ENCODE measurements around the gene IGSF21. TPM values are rescaled to one million over a fixed set of nuclear protein-coding genes. Genes with fewer than 3 reads are reported as not detected.

The IGSF21 gene
- total RNA-seq, 4 donors from 2014 or later, result not detected

- no peaks in the 10 kb centered on the region for H3K4me1 ChIP-seq
Observed at GRCh38 chr1:18134324-18135046, 26.9 kb downstream of the IGSF21 start.

DNA sequence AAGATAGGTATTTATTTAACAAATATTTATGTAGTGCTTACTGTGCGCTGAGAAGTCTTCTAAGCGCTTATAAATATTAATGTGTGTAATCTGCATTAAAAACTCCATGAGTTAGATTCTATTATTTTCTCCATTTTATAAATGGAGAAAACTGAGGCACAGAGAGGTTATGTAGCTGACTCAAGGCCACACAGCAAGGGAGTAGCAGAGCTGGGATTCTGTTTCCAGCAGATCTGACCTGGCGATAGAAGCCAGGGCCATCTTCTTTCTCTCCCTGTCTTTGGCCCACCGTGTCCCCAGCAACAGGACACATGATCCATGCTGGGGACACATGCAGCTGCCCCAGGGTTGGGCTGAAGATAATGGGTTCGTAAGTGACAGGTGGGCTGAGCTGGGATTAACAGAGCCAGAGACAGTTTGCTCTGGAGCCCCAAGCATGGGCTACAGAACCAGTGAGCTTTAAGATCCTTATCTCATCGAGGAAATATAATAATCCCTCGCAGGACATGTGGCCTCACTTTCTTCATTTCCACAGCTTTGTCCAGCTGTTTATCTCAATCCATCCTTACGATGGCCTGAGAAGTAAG lies 30.3 kb downstream of the IGSF21 start:
- no peak for DNase-seq
- Histone ChIP-seq H3K4me3 (no peak overlapping the region), H3K27me3 (no peaks in the 10 kb centered on the region), H3K9me3 (no peaks in the 10 kb centered on the region), H3K4me1 (no peaks in the 10 kb centered on the region), H3K36me3 (no peaks in the 10 kb centered on the region), H3K27ac (no peak overlapping the region)
- TF ChIP-seq, protein P1, sequence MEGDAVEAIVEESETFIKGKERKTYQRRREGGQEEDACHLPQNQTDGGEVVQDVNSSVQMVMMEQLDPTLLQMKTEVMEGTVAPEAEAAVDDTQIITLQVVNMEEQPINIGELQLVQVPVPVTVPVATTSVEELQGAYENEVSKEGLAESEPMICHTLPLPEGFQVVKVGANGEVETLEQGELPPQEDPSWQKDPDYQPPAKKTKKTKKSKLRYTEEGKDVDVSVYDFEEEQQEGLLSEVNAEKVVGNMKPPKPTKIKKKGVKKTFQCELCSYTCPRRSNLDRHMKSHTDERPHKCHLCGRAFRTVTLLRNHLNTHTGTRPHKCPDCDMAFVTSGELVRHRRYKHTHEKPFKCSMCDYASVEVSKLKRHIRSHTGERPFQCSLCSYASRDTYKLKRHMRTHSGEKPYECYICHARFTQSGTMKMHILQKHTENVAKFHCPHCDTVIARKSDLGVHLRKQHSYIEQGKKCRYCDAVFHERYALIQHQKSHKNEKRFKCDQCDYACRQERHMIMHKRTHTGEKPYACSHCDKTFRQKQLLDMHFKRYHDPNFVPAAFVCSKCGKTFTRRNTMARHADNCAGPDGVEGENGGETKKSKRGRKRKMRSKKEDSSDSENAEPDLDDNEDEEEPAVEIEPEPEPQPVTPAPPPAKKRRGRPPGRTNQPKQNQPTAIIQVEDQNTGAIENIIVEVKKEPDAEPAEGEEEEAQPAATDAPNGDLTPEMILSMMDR (IDR thresholded peaks at IDR 0.05), result no peak
- no peak for TF ChIP-seq POLR2A (IDR thresholded peaks at IDR 0.05)

More at GRCh38 chr1:18134324-18135046, 26.9 kb downstream of the IGSF21 start:
- TF ChIP-seq, protein P1 (IDR thresholded peaks at IDR 0.05), result no peak
- TF ChIP-seq POLR2A (IDR thresholded peaks at IDR 0.05), result no peak
- Histone ChIP-seq H3K4me3 (no peak overlapping the region), H3K36me3 (no peaks in the 10 kb centered on the region), H3K9me3 (no peaks in the 10 kb centered on the region), H3K27ac (no peak overlapping the region), H3K27me3 (no peaks in the 10 kb centered on the region)
- DNase-seq, result no peak

DNA sequence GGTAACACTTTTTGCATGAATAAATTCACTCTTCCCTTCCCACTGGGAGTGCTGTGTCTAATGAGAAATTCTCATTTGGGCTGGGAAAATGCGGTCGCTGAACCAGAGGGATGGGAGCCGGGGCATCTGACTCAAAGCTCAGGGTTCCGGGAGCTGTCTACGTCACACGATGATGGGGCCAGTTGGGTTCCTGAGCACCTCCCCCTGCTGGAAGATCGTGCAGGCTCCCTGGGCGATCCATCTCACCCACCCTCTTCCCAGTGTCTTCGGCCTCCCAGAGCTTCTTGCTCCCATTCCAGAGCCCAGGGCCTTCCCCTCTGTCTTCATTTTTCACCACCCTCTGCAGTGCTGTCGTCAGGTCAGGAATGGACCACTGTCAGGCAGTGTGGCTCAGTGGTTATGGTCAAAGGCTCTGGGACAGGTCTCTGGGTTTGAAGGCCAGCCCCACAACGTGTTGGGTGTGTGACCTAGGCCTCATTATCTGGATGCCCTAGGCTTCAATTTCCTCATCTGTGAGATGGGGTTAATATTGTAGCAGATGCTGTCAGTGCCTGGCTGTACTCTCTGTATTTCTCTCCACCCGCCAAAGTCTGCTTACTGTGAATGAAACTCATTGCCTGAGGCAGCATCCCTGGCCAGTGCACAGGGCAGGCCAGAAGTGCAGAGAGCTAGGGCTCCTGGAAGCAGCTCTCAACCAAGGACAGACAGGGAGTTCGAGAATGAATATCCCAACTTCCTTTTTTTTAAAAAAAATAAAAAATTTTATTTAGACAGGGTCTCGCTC lies 31.8 kb downstream of the IGSF21 start:
- no peaks in the 10 kb centered on the region for H3K27me3 ChIP-seq
- H3K9me3 ChIP-seq, result no peaks in the 10 kb centered on the region
- no peak for TF ChIP-seq POLR2A (IDR thresholded peaks at IDR 0.05)
- TF ChIP-seq, protein P1 (IDR thresholded peaks at IDR 0.05), result no peak
- DNase-seq, result no peak
- no peaks in the 10 kb centered on the region for H3K4me1 ChIP-seq
- H3K36me3 ChIP-seq, result no peaks in the 10 kb centered on the region
- no peak overlapping the region for H3K4me3 ChIP-seq
- no peak overlapping the region for H3K27ac ChIP-seq

DNA sequence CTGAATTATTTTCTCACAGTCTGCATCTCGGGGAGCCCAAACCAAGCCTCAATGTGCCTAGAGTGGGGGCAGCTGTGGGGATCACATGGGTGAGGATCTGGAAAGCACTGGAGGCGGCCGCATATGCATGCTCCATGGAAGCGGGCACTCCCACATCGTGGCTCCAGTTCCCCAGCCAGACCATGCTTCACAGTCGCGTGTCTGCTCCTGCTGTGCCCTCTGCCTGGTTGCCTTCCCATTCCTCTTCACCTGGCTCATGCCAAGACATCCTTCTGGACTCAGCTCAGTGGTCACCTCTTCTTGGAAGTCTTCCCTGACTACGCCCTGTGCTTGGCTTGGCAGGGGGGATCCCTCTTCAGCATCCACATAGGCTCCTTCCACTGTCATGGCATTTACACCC lies 32.8 kb downstream of the IGSF21 start:
- Histone ChIP-seq H3K27me3 (no peaks in the 10 kb centered on the region), H3K4me1 (no peaks in the 10 kb centered on the region), H3K9me3 (no peaks in the 10 kb centered on the region), H3K36me3 (no peaks in the 10 kb centered on the region), H3K4me3 (no peak overlapping the region), H3K27ac (no peak overlapping the region)
- DNase-seq, result no peak
- no peak for TF ChIP-seq POLR2A (IDR thresholded peaks at IDR 0.05)
- TF ChIP-seq, protein P1 (IDR thresholded peaks at IDR 0.05), result no peak

DNA sequence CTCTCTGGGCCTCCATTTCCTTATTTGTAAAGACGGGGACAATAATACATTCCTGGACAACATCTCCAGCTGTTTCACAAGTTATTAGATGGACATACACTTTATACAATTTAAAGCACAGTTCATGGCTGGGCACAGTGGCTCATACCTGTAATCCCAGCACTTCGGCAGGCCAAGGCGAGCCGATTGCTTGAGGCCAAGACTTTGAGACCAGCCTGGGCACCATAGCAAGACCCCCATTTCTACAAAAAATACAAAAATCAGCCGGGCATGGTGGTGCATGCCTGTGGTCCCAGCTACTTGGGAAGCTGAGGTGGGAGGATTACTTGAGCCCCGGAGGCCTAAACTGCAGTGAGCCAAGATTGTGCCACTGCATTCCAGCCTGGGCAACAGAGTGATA lies 34.1 kb downstream of the IGSF21 start:
- TF ChIP-seq, protein P1 (IDR thresholded peaks at IDR 0.05), result no peak
- TF ChIP-seq POLR2A (IDR thresholded peaks at IDR 0.05), result no peak
- H3K4me1 ChIP-seq, result no peaks in the 10 kb centered on the region
- no peak for DNase-seq
- H3K27ac ChIP-seq, result no peak overlapping the region
- no peaks in the 10 kb centered on the region for H3K27me3 ChIP-seq
- no peak overlapping the region for H3K4me3 ChIP-seq
- H3K36me3 ChIP-seq, result no peaks in the 10 kb centered on the region
- no peaks in the 10 kb centered on the region for H3K9me3 ChIP-seq
